HepG2 (cell line): ENCODE data around the gene VPS37B. TPM values are rescaled to one million over a fixed set of nuclear protein-coding genes. Genes with fewer than 3 reads are reported as not detected.
A peak's percentile ranks its signal among the peaks of the same experiment; 100 is the strongest.

Experiments used
- ISL2 ChIP-seq: sonication (generic); formaldehyde crosslinking; IDR thresholded peaks from 2 replicates; pipeline ENCODE4 v1.5.0; 2020; ENCODE audit warnings: missing genetic modification reagents
- KLF12 ChIP-seq: sonication (generic); formaldehyde crosslinking; IDR thresholded peaks from 2 replicates; pipeline ENCODE4 v1.4.0; 2020; ENCODE audit warnings: missing genetic modification reagents, borderline replicate concordance
- RAD21 ChIP-seq: fragments of 450-650 bp; formaldehyde crosslinking; IDR thresholded peaks from 2 replicates; pipeline ENCODE4 v1.5.0; 2020; ENCODE audit warnings: mild to moderate bottlenecking
- SYNCRIP ChIP-seq: fragments of 200-400 bp; formaldehyde crosslinking; IDR thresholded peaks from 2 replicates; pipeline ENCODE4 v1.6.1; 2018; ENCODE audit warnings: mild to moderate bottlenecking, low read depth, low read length; ENCODE audit not compliant: insufficient read depth
- TEAD3 ChIP-seq: optimal IDR thresholded peaks from 2 replicates; pipeline ENCODE3; 2016; ENCODE audit warnings: borderline replicate concordance
- U2AF1 ChIP-seq: fragments of 200-400 bp; formaldehyde crosslinking; optimal IDR thresholded peaks from 2 replicates; pipeline ENCODE3; 2017; ENCODE audit warnings: mild to moderate bottlenecking, low read depth, low read length
- ZFY ChIP-seq: sonication (generic); formaldehyde crosslinking; IDR thresholded peaks from 2 replicates; pipeline ENCODE4 v1.4.0; 2020; ENCODE audit warnings: missing genetic modification reagents
- ZNF264 ChIP-seq: sonication (generic); formaldehyde crosslinking; IDR thresholded peaks from 2 replicates; pipeline ENCODE4 v1.4.0; 2020; ENCODE audit warnings: missing genetic modification reagents
- ZNF367 ChIP-seq: sonication (generic); formaldehyde crosslinking; IDR thresholded peaks from 2 replicates; pipeline ENCODE4 v1.4.0; 2020; ENCODE audit warnings: missing genetic modification reagents, borderline replicate concordance
- ZNF558 ChIP-seq: sonication (generic); formaldehyde crosslinking; IDR thresholded peaks from 2 replicates; pipeline ENCODE4 v1.9.0; 2022; ENCODE audit warnings: mild to moderate bottlenecking, missing genetic modification reagents, borderline replicate concordance
- ZNF607 ChIP-seq: sonication (generic); formaldehyde crosslinking; IDR thresholded peaks from 2 replicates; pipeline ENCODE4 v1.5.1; 2020; ENCODE audit warnings: missing genetic modification reagents, mild to moderate bottlenecking, borderline replicate concordance
- polyA plus RNA-seq, 8 experiments: library from polyadenylated mRNA; depleted of rRNA in 3 of 8; stranded (reverse) in 7 of 8; unstranded in 1 of 8; fragments of >200 nt; fragmentation: Illumina TruSeq in 4 of 8; extraction: Trizol in 4 of 8; gene quantifications; 2 replicates each; pipeline versions ENCODE4 v1.2.1 to v1.2.3, GENCODE V29; 2011 to 2016; ENCODE audit warnings: low read depth in 4 of 8, missing spikeins in 1 of 8, mixed read lengths in 1 of 8; ENCODE audit not compliant: insufficient read depth in 1 of 8
- total RNA-seq, 5 experiments: library from RNA; depleted of rRNA; stranded (reverse); fragments of >200 nt; fragmentation: Illumina TruSeq; extraction: Trizol; gene quantifications; 2 replicates each; pipeline ENCODE4 v1.2.3, GENCODE V29; 2016; ENCODE audit warnings: low read depth in 1 of 5
- TF ChIP-seq, protein P1 (sequence below): sonication (generic); formaldehyde crosslinking; IDR thresholded peaks from 2 replicates; pipeline ENCODE4 v1.4.0; 2020; ENCODE audit warnings: missing genetic modification reagents
- TF ChIP-seq, protein P2 (sequence below): IDR thresholded peaks from 2 replicates; pipeline ENCODE4 v1.4.0; 2020; ENCODE audit warnings: mild to moderate bottlenecking, missing genetic modification reagents
- TF ChIP-seq, protein P3 (sequence below), 2 experiments: sonication (generic) in 1 of 2; formaldehyde crosslinking in 1 of 2; IDR thresholded peaks; 2 replicates each; pipeline versions ENCODE4 v1.4.0 to v1.6.1; 2016 to 2020; ENCODE audit warnings: borderline replicate concordance in 1 of 2, low read depth in 1 of 2, mild to moderate bottlenecking in 1 of 2, missing genetic modification reagents in 1 of 2
- TF ChIP-seq, protein P4 (sequence below): sonication (generic); formaldehyde crosslinking; IDR thresholded peaks from 2 replicates; pipeline ENCODE4 v1.4.0; 2020; ENCODE audit warnings: missing genetic modification reagents
- TF ChIP-seq, protein P5 (sequence below): sonication (generic); formaldehyde crosslinking; IDR thresholded peaks from 2 replicates; pipeline ENCODE4 v1.8.0; 2023; ENCODE audit warnings: mild to moderate bottlenecking, missing genetic modification reagents

The VPS37B gene
- total and polyA plus RNA-seq, 2 of the 13 experiments (the other 11 are each of a cell fraction or from before 2014, with no cell fraction given): 4.6 to 5.3 TPM

DNA sequence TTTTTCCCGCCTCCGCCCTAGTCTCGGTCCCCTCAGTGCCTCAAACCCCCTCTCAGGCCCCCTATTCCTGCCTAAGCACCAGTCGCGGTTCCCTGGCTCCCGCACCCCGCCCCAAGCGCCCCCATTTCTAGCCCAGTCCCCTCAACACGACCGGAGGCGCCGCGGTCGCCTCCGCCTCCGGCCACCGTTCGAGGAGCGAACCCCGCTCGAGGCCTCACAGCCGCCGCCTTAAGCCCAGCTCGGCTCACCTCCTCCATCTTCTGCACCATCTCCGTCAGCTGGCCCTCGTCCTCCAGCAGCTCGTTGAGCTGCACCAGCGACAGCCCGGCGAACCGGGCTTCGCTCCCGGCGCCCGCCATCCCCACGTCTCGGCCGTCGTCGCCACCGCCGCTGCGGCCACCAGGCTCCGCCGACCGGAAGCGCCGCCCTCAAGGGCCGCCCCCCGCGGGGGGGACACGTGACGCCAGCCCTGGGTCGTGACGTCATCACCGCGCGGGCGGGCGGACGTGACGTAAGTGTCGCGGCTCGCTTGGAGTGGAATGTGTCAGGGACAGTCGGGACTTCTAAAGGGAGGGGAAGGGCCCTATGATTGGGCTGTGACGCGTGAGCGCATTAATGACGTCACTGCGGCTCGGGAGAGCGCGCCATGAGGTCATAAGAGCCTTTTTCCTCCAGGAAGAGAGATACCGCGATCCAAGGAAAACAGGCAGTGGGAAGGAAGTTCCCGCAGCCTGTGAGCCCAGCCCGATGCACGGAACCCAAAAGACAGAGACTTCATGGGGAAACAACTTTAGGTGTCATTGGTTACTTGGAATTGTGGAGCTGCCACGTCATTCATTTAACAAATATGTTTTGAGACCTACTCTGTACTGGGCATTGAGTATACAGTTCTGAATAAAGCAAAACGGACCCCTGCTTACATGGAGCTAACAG lies at the start of gene VPS37B (continued):
- TF ChIP-seq, protein P1, sequence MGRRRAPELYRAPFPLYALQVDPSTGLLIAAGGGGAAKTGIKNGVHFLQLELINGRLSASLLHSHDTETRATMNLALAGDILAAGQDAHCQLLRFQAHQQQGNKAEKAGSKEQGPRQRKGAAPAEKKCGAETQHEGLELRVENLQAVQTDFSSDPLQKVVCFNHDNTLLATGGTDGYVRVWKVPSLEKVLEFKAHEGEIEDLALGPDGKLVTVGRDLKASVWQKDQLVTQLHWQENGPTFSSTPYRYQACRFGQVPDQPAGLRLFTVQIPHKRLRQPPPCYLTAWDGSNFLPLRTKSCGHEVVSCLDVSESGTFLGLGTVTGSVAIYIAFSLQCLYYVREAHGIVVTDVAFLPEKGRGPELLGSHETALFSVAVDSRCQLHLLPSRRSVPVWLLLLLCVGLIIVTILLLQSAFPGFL (CRISPR knock-in tag): no peak
- TF ChIP-seq, protein P2, sequence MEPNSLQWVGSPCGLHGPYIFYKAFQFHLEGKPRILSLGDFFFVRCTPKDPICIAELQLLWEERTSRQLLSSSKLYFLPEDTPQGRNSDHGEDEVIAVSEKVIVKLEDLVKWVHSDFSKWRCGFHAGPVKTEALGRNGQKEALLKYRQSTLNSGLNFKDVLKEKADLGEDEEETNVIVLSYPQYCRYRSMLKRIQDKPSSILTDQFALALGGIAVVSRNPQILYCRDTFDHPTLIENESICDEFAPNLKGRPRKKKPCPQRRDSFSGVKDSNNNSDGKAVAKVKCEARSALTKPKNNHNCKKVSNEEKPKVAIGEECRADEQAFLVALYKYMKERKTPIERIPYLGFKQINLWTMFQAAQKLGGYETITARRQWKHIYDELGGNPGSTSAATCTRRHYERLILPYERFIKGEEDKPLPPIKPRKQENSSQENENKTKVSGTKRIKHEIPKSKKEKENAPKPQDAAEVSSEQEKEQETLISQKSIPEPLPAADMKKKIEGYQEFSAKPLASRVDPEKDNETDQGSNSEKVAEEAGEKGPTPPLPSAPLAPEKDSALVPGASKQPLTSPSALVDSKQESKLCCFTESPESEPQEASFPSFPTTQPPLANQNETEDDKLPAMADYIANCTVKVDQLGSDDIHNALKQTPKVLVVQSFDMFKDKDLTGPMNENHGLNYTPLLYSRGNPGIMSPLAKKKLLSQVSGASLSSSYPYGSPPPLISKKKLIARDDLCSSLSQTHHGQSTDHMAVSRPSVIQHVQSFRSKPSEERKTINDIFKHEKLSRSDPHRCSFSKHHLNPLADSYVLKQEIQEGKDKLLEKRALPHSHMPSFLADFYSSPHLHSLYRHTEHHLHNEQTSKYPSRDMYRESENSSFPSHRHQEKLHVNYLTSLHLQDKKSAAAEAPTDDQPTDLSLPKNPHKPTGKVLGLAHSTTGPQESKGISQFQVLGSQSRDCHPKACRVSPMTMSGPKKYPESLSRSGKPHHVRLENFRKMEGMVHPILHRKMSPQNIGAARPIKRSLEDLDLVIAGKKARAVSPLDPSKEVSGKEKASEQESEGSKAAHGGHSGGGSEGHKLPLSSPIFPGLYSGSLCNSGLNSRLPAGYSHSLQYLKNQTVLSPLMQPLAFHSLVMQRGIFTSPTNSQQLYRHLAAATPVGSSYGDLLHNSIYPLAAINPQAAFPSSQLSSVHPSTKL: 0 out of 2 replicates have a peak, but pooled peaks have one; percentile 33
- no peak for TF ChIP-seq KLF12 (CRISPR knock-in tag)
- TF ChIP-seq, protein P3, sequence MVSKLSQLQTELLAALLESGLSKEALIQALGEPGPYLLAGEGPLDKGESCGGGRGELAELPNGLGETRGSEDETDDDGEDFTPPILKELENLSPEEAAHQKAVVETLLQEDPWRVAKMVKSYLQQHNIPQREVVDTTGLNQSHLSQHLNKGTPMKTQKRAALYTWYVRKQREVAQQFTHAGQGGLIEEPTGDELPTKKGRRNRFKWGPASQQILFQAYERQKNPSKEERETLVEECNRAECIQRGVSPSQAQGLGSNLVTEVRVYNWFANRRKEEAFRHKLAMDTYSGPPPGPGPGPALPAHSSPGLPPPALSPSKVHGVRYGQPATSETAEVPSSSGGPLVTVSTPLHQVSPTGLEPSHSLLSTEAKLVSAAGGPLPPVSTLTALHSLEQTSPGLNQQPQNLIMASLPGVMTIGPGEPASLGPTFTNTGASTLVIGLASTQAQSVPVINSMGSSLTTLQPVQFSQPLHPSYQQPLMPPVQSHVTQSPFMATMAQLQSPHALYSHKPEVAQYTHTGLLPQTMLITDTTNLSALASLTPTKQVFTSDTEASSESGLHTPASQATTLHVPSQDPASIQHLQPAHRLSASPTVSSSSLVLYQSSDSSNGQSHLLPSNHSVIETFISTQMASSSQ (IDR thresholded peaks at IDR 0.05; ENCODE audit: low read depth): no peak
- TF ChIP-seq, protein P3 (CRISPR knock-in tag; IDR thresholded peaks at IDR 0.05; ENCODE audit: borderline replicate concordance): no peak
- TF ChIP-seq RAD21 (CRISPR knock-in tag): peak; percentile 18; the same call in 1 of the 2 replicates
- no peak for TF ChIP-seq ZNF558 (CRISPR knock-in tag)
- TF ChIP-seq ZNF607 (CRISPR knock-in tag): no peak; the same call in 1 of the 2 replicates
- TF ChIP-seq ISL2 (CRISPR knock-in tag): no peak
- TF ChIP-seq SYNCRIP: no peak
- TF ChIP-seq ZFY (CRISPR knock-in tag): peak; percentile 56
- TF ChIP-seq ZNF367: no peak
- TF ChIP-seq U2AF1: no peak
- TF ChIP-seq ZNF264 (CRISPR knock-in tag): no peak
- peak; percentile 46 for TF ChIP-seq TEAD3 (CRISPR knock-in tag)
- TF ChIP-seq, protein P4, sequence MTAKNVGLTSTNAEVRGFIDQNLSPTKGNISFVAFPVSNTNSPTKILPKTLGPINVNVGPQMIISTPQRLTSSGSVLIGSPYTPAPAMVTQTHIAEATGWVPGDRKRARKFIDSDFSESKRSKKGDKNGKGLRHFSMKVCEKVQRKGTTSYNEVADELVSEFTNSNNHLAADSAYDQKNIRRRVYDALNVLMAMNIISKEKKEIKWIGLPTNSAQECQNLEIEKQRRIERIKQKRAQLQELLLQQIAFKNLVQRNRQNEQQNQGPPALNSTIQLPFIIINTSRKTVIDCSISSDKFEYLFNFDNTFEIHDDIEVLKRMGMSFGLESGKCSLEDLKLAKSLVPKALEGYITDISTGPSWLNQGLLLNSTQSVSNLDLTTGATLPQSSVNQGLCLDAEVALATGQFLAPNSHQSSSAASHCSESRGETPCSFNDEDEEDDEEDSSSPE (CRISPR knock-in tag): peak; percentile 29; the same call in 1 of the 2 replicates
- TF ChIP-seq, protein P5, sequence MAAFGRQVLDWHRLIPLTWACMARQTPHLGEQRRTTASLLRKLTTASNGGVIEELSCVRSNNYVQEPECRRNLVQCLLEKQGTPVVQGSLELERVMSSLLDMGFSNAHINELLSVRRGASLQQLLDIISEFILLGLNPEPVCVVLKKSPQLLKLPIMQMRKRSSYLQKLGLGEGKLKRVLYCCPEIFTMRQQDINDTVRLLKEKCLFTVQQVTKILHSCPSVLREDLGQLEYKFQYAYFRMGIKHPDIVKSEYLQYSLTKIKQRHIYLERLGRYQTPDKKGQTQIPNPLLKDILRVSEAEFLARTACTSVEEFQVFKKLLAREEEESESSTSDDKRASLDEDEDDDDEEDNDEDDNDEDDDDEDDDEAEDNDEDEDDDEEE: no peak
